Epithelial cell of esophagus (primary cell): Measurements from ENCODE around the gene TMOD1.

Source experiments
- DNase-seq: peaks from one replicate; pipeline ENCODE4 v3.0.0; 2010; ENCODE audit warnings: low read depth
- H3K4me3 ChIP-seq: 2 replicates; pipeline ENCODE4 v1.5.1; 2011; ENCODE audit warnings: mild to moderate bottlenecking, low read length, control low read depth
- TF ChIP-seq, protein P1 (sequence below): IDR thresholded peaks from 2 replicates; pipeline ENCODE4 v1.5.1; 2011; ENCODE audit warnings: low read depth, mild to moderate bottlenecking, low read length, control low read depth, inconsistent platforms; ENCODE audit not compliant: insufficient read depth; ENCODE audit errors: missing control alignments

Gene TMOD1

DNA sequence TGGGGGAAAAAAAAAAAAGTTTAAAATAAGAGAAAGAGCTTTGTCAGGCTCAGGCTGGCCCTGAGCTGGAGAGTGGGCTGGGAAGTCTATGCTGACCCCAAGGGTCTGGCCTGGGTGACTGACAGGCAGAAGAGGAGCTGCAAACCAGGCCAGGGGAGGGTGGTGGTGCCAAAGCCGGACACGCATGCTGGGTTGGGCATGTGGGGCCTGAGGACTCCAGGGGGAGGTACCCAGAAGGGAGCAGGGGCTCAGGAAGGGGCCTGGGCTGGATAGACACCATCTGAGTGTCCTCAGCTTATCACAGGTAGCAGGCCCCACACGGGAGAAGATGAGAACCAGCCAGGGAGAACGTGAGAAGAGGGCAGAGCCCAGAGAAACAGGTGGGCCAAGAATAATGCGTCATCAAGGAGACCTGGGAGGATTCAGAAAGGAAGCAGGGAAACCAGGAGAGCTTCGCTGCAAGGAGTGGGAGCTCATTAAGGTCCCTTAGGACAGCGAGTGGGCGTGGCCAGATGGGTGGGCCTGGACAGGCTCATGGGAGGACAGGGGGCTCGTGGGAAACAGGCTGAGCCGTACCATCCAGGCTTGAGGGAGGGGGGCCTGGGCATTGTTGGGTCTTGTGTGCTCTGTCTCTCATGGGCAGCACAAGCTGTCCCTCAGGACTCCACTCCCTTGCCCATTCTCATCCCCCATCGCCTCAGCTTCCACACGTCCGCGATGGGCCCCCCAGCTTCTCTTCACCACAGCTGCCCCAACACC is 16.0 kb downstream of the TMOD1 start:
- no peak overlapping the region for H3K4me3 ChIP-seq
- TF ChIP-seq, protein P1, sequence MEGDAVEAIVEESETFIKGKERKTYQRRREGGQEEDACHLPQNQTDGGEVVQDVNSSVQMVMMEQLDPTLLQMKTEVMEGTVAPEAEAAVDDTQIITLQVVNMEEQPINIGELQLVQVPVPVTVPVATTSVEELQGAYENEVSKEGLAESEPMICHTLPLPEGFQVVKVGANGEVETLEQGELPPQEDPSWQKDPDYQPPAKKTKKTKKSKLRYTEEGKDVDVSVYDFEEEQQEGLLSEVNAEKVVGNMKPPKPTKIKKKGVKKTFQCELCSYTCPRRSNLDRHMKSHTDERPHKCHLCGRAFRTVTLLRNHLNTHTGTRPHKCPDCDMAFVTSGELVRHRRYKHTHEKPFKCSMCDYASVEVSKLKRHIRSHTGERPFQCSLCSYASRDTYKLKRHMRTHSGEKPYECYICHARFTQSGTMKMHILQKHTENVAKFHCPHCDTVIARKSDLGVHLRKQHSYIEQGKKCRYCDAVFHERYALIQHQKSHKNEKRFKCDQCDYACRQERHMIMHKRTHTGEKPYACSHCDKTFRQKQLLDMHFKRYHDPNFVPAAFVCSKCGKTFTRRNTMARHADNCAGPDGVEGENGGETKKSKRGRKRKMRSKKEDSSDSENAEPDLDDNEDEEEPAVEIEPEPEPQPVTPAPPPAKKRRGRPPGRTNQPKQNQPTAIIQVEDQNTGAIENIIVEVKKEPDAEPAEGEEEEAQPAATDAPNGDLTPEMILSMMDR, result no peak
- no peak for DNase-seq

DNA sequence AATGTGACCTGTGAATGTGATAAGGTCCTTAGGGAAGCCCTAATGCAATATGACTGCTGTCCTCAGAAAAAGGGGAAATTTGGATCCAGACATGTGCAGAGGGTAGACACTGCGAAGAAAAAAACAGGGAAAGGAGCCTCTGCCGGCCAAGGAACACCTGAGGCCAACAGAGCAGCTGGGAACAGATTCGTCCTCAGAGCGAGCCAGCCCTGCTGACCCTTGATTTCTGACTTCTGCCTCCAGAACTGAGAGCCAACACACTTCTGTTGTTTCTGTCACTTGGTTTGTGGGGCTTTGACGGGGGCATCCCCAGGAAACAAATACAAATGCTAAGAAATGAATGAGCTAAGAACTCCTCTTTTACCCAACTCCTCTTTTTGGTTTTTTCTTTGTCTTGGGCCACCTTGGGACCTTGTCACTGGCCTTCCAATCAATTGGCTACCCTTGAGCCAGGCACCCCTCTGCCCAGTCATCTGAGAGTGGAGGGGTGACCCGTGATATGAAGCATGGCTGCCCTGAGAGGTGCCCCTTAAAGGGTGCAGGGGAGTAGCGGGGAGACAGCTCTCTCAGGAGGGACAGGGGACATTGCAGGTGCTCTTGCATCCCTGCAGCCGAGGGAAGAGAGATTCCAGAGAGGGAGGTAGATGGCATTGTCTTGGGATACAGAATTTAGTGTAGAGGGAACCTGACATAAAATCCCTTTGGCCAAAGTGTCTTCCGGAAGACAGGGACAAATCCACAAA is 16.9 kb downstream of the TMOD1 start:
- no peak for DNase-seq
- H3K4me3 ChIP-seq, result no peak overlapping the region
- TF ChIP-seq, protein P1, result no peak

DNA sequence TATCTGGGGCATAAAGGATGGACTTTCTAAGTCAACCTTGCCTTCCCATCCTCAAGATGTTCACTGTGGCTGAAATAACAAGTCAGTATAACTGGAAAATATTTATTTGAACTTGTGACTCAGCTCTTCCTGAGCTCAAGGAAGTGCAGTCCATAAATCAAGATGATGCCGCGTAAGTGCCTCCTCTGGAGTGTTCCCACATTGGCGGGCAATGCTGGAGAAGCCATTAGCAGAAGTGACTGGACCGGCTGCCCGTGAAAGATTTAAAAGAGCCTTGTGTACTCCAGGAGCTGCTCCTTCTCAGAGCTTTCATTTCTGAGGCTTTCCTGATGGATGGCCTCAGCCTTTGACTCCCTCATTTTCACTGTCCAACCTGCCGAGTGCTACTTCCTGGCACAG is 17.4 kb downstream of the TMOD1 start:
- TF ChIP-seq, protein P1, result no peak
- no peak overlapping the region for H3K4me3 ChIP-seq
- peak; percentile 10 for DNase-seq

DNA sequence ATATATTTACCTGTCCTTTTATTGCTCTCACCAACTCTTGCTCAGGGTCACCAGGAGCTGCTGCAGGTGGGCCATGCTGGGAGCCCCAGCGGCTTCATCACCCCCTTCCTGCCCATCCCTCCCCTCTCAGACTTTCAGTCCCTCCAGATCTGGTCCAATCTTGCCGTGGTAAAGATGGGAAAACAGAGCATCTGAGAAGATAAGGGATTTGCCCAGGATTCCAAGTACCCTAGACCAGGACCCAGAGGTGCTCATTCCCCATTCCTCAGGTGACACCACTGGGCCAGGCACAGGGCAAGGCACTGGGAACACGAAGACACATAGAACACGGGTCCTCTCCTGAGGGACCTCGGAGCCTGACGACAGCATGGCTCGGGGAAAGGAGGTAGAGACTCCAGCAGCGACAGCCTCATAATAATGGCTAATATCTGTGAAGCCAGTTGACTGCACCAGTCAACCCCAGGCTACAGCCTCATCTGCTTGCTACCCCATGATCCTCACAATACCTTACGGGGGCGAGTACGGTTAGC is 18.0 kb downstream of the TMOD1 start:
- no peak for DNase-seq
- TF ChIP-seq, protein P1, result no peak
- H3K4me3 ChIP-seq, result no peak overlapping the region

DNA sequence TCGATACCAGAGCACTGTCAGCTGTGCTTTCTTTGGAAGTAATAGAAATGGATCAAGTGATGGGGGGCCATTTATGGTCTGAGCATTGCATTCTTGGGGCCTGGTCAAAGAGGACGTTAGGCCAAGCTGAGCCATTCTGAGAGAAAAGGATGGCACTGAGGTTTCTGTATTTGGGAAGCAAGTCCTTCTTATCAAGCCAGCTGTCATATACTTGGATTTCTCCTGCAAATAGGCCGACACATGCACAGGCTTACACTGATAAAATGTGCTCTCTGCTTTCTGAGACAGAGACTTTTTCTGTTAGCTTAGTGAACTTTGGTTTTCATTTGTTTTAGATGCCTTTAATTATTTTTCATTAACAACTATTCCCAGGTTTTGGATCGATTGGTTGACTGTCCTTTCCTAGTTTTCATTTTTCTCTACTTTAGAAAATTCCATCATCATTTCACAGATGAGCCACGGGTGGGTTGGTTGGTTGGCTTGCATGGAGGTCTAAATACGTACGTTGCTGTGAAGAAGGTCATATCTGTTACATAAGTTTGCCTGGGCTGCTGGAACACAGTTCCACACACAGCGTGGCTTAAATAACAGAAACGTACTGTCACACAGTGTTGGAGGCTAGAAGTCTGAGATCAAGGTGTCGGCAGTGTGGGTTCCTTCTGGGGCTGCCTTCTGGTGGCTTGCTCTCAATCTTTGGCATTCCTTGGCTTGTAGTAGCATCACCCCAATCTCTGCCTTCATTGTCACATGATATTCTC is 20.3 kb downstream of the TMOD1 start:
- TF ChIP-seq, protein P1, result no peak
- DNase-seq, result no peak
- no peak overlapping the region for H3K4me3 ChIP-seq

DNA sequence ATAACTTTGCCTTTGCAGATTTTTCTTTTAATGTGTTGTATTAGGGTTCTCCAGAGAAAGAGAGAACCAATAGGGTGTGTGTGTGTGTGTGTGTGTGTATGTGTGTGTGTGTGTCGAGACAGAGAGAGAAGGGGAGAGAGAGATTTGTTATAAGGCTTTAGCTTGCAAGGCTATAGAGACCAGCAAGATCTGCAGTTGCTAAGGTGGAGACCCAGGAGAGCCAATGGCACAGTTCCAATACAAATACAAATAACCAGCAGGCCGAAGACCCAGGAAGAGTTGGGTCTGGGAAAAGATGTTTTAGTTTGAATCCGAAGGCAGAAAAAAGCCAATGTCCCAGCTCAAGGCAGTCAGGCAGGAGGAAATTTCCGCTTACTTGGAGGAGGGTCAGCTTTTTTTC is 23.0 kb downstream of the TMOD1 start:
- no peak for DNase-seq

More for the DNA sequence above, 23.0 kb downstream of the TMOD1 start:
- H3K4me3 ChIP-seq, result no peak overlapping the region
- TF ChIP-seq, protein P1, result no peak
